D721Med (cell line): Measurements from ENCODE around the gene FAH.

Experiments
- DNase-seq: peaks from one replicate; pipeline ENCODE4 v3.0.0; 2011; ENCODE audit warnings: low spot score; ENCODE audit not compliant: insufficient read length
- FAIRE-seq: peaks from 2 replicates; lab custom pipeline; 2011; peaks lifted over from hg19 to GRCh38; lab: Jason Lieb, UNC
- TF ChIP-seq, protein P1 (sequence below): IDR thresholded peaks from 2 replicates; pipeline ENCODE4 v1.5.1; 2012; ENCODE audit warnings: mild to moderate bottlenecking, control low read depth; ENCODE audit not compliant: insufficient read depth; ENCODE audit errors: missing control alignments

FAH gene

DNA sequence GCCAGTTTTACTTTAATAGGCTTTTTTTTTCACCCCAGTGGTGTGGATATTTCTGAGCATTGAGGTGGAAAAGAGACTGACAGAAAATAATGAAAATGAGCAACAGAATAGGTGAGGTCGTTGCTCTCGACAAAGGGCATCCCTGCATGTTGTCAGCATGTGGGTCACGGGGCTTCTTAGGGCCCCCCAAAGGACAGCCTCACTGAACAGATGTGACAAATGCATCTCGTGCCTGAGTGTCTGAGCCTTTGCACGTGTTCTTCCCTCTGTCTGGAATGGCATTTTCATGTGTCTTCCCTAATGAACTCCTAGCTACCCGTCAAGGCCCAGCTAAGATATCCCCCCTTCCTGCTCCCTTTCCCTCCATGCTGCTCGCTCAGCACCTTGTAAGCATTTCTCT, 31.8 kb downstream of the FAH start:
- TF ChIP-seq, protein P1, sequence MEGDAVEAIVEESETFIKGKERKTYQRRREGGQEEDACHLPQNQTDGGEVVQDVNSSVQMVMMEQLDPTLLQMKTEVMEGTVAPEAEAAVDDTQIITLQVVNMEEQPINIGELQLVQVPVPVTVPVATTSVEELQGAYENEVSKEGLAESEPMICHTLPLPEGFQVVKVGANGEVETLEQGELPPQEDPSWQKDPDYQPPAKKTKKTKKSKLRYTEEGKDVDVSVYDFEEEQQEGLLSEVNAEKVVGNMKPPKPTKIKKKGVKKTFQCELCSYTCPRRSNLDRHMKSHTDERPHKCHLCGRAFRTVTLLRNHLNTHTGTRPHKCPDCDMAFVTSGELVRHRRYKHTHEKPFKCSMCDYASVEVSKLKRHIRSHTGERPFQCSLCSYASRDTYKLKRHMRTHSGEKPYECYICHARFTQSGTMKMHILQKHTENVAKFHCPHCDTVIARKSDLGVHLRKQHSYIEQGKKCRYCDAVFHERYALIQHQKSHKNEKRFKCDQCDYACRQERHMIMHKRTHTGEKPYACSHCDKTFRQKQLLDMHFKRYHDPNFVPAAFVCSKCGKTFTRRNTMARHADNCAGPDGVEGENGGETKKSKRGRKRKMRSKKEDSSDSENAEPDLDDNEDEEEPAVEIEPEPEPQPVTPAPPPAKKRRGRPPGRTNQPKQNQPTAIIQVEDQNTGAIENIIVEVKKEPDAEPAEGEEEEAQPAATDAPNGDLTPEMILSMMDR: no peak
- no peak for FAIRE-seq
- DNase-seq: no peak

DNA sequence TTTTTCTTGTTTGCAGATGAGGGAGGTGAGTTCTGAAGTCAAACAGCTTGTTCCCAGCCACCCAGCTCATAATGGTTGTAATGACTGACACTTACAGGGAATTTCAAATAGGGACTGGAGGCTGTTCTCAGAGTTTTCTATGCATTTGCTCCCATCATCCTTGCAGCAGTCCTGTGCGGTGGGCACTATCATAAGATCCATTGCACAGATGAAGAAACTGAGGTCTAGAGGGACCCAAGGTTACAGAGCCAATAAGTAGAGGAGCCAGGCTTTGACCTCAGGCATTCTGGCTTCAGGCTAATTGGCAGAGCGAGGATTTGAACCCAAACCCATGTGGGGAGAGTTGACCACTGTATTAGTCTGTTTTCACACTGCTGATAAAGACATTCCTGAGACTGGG, 32.4 kb downstream of the FAH start:
- FAIRE-seq: no peak
- TF ChIP-seq, protein P1: no peak
- no peak for DNase-seq

DNA sequence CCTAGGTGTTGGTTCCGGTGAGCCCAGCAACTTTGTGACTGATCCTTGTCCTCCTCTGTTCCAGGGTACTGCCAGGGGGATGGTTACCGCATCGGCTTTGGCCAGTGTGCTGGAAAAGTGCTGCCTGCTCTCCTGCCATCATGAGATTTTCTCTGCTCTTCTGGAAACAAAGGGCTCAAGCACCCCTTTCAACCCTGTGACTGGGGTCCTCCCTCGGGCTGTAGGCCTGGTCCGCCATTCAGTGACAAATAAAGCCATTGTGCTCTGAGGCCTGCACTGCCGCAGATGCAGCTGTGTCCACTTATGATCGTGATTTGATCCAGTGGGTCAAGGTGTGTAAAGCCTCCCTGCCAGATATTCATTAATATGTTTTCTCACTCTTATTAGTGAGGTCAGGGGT, 33.3 kb downstream of the FAH start:
- DNase-seq (no peak), FAIRE-seq (no peak)

DNA sequence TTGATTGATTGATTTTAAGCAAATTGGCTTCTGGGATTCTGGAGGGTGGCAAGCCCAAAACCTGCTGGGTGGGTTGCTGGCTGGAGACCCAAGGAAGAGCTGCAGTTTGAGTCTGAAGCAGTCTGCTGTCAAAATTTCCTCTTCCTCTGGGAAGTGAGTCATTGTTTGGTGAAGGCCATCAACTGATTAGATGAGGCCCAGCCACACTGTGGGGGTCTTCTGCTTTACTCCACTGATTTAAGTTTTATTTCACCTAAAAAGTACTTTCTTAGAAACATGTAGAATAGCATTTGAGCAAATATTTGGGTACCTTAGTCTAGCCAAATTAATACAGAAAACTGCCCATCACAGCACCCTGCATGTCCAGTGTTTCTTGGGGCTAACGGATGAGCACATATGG, 33.8 kb downstream of the FAH start:
- DNase-seq (no peak), FAIRE-seq (no peak)
- TF ChIP-seq, protein P1: no peak

More for the DNA sequence above, 33.3 kb downstream of the FAH start:
- TF ChIP-seq, protein P1: no peak

DNA sequence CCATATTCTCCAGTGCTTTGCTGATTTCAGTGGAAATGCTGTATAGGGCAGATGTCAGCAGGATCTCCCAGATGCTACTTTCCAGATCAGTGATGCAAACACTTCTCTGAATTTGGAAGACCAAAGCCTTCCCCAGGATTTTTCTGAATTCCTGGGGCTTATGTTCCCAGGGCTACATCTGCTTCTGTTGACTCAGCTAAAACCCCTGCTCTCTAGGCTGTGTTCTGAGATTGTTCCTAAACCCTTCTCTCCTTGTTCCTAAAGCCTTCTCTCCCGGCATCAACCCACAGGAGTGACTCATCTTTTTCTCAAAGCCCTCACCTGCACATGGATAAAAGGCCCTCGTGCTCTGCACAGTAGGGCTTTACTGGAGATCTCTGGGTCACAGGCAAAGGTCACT, 35.5 kb downstream of the FAH start:
- DNase-seq: no peak
- TF ChIP-seq, protein P1: no peak
- FAIRE-seq: no peak

DNA sequence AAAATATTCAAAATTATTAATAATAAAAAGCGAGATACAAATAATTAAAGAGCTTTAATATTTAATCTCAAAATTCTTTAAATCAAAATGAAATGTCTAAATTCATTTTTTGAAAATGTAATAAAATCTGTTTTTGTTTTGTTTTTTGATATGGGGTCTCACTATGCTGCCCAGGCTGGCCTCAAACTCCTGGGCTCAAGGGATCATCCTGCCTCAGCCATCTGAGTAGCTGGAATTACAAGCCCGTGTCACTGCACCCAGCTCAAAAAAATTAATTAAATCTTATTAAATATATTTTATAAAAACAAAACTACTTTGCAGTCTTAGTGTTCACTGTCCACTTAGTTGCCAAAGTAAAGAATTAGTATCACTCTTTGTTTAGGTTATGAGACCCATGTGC, 38.4 kb downstream of the FAH start:
- FAIRE-seq: no peak
- TF ChIP-seq, protein P1: no peak
- no peak for DNase-seq

DNA sequence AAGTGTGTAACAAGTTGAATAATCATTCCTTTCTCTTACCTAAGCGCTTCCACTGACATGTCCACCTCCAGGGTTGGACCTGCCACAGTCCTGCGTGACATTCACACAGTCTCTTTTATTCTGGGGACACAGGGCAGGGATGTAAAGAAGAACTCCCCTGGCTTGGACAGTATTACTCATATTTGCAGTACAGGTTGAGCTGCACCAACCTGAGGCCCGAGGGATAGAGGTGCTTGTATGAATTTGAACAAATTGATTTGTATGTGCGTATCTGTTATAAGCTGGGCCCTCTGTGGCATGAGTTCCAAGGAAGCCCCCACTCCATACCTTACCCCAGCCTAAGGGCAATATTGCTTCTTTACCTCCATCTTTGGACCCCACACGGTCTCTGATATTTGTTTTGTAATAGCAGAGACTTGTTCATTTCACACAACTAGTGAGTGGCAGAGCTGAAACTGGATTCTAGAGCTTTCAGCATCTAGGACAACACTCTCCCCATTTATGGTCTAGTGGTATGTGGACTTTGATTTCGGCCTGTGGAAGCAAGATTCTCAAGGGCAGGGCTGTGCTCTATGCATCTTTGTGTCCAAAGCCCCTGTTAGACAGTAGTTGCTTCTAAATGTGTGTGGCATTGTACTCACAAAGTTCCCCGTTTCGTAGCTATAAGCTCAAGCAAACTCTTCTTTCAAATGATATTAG, 39.2 kb downstream of the FAH start:
- TF ChIP-seq, protein P1: no peak
- FAIRE-seq (no peak), DNase-seq (no peak)
